GM10266 (cell line): ENCODE results near the gene FAAP100.

Experiments
- DNase-seq: peaks from one replicate; pipeline ENCODE4 v3.0.0; 2012; ENCODE audit errors: extremely low spot score
- CTCF ChIP-seq: IDR thresholded peaks from 2 replicates; pipeline ENCODE4 v1.5.1; 2012; ENCODE audit warnings: mild to moderate bottlenecking, low read depth; ENCODE audit not compliant: control insufficient read depth, insufficient read depth; ENCODE audit errors: missing control alignments

The FAAP100 gene

GRCh38 chr17:81575836-81576235, 23.7 kb upstream of the FAAP100 start:
- TF ChIP-seq CTCF: no peak
- DNase-seq: no peak

GRCh38 chr17:81574643-81574956, 22.4 kb upstream of the FAAP100 start:
- no peak for TF ChIP-seq CTCF
- DNase-seq: no peak

- no peak for TF ChIP-seq CTCF
- DNase-seq: no peak
These were observed 21.9 kb upstream of the FAAP100 start for GRCh38 chr17:81573794-81574642.

- DNase-seq: no peak
- no peak for TF ChIP-seq CTCF
These were observed 20.5 kb upstream of the FAAP100 start for GRCh38 chr17:81572563-81573168.

- DNase-seq: no peak
- TF ChIP-seq CTCF: no peak
These were observed 18.8 kb upstream of the FAAP100 start for GRCh38 chr17:81570964-81571363.

- no peak for DNase-seq
- no peak for TF ChIP-seq CTCF
These were observed 17.9 kb upstream of the FAAP100 start for GRCh38 chr17:81569986-81570514.

- no peak for TF ChIP-seq CTCF
- DNase-seq: no peak
These were observed 16.3 kb upstream of the FAAP100 start for GRCh38 chr17:81568416-81568815.
